ENCODE results near the gene COL5A1. TPM values are rescaled to one million over a fixed set of nuclear protein-coding genes. Genes with fewer than 3 reads are reported as not detected.

COL5A1 gene
- total RNA-seq, 1 donor from 2014 or later = 87.7 TPM

- no peak for TF ChIP-seq CTCF (IDR thresholded peaks at IDR 0.05; ENCODE audit: insufficient read depth, low read length, poor library complexity, severe bottlenecking)
- H3K4me3 ChIP-seq (ENCODE audit: low read depth, low read length) = no peak overlapping the region
- DNase-seq (ENCODE audit: low read depth) = no peak
- no peaks in the 10 kb centered on the region for H3K27me3 ChIP-seq (ENCODE audit: control insufficient read depth, insufficient read depth, low read length)
- no peaks in the 10 kb centered on the region for H3K36me3 ChIP-seq (ENCODE audit: control insufficient read depth, insufficient read depth, low read length)
Observed at GRCh38 chr9:134840511-134840910, 198.9 kb downstream of the COL5A1 start.

GRCh38 chr9:134841180-134841904 is 199.7 kb downstream of the COL5A1 start:
- no peak overlapping the region for H3K4me3 ChIP-seq (ENCODE audit: low read depth, low read length)
- DNase-seq (ENCODE audit: low read depth) = no peak
- no peaks in the 10 kb centered on the region for H3K36me3 ChIP-seq (ENCODE audit: control insufficient read depth, insufficient read depth, low read length)
- no peaks in the 10 kb centered on the region for H3K27me3 ChIP-seq (ENCODE audit: control insufficient read depth, insufficient read depth, low read length)
- TF ChIP-seq CTCF (IDR thresholded peaks at IDR 0.05; ENCODE audit: insufficient read depth, low read length, poor library complexity, severe bottlenecking) = no peak

- no peak for TF ChIP-seq CTCF (IDR thresholded peaks at IDR 0.05; ENCODE audit: insufficient read depth, low read length, poor library complexity, severe bottlenecking)
- DNase-seq (ENCODE audit: low read depth) = no peak
- no peak overlapping the region for H3K4me3 ChIP-seq (ENCODE audit: low read depth, low read length)
- H3K36me3 ChIP-seq (ENCODE audit: control insufficient read depth, insufficient read depth, low read length) = no peaks in the 10 kb centered on the region
- H3K27me3 ChIP-seq (ENCODE audit: control insufficient read depth, insufficient read depth, low read length) = no peaks in the 10 kb centered on the region
Observed at GRCh38 chr9:134842321-134842720, 200.7 kb downstream of the COL5A1 start.

GRCh38 chr9:134843740-134844139 is 202.1 kb downstream of the COL5A1 start:
- no peak for DNase-seq (ENCODE audit: low read depth)
- no peak for TF ChIP-seq CTCF (IDR thresholded peaks at IDR 0.05; ENCODE audit: insufficient read depth, low read length, poor library complexity, severe bottlenecking)
- no peaks in the 10 kb centered on the region for H3K36me3 ChIP-seq (ENCODE audit: control insufficient read depth, insufficient read depth, low read length)
- no peak overlapping the region for H3K4me3 ChIP-seq (ENCODE audit: low read depth, low read length)
- no peaks in the 10 kb centered on the region for H3K27me3 ChIP-seq (ENCODE audit: control insufficient read depth, insufficient read depth, low read length)

- Histone ChIP-seq H3K36me3 (ENCODE audit: control insufficient read depth, insufficient read depth, low read length) (no peaks in the 10 kb centered on the region), H3K27me3 (ENCODE audit: control insufficient read depth, insufficient read depth, low read length) (no peaks in the 10 kb centered on the region), H3K4me3 (ENCODE audit: low read depth, low read length) (no peak overlapping the region)
- DNase-seq (ENCODE audit: low read depth) = no peak
- TF ChIP-seq CTCF (IDR thresholded peaks at IDR 0.05; ENCODE audit: insufficient read depth, low read length, poor library complexity, severe bottlenecking) = no peak
Observed at GRCh38 chr9:134844821-134845220, 203.2 kb downstream of the COL5A1 start.

- Histone ChIP-seq H3K36me3 (ENCODE audit: control insufficient read depth, insufficient read depth, low read length) (no peaks in the 10 kb centered on the region), H3K27me3 (ENCODE audit: control insufficient read depth, insufficient read depth, low read length) (no peaks in the 10 kb centered on the region), H3K4me3 (ENCODE audit: low read depth, low read length) (no peak overlapping the region)
- DNase-seq (ENCODE audit: low read depth) = no peak
- no peak for TF ChIP-seq CTCF (IDR thresholded peaks at IDR 0.05; ENCODE audit: insufficient read depth, low read length, poor library complexity, severe bottlenecking)
Observed at GRCh38 chr9:134846187-134846586, 204.6 kb downstream of the COL5A1 start.

Measured in kidney epithelial cell (primary cell).